ENCODE measurements around the gene GLYAT. TPM values are rescaled to one million over a fixed set of nuclear protein-coding genes. Genes with fewer than 3 reads are reported as not detected.

GLYAT gene
- total RNA-seq, 1 experiment from 2014 or later, result not detected

DNA sequence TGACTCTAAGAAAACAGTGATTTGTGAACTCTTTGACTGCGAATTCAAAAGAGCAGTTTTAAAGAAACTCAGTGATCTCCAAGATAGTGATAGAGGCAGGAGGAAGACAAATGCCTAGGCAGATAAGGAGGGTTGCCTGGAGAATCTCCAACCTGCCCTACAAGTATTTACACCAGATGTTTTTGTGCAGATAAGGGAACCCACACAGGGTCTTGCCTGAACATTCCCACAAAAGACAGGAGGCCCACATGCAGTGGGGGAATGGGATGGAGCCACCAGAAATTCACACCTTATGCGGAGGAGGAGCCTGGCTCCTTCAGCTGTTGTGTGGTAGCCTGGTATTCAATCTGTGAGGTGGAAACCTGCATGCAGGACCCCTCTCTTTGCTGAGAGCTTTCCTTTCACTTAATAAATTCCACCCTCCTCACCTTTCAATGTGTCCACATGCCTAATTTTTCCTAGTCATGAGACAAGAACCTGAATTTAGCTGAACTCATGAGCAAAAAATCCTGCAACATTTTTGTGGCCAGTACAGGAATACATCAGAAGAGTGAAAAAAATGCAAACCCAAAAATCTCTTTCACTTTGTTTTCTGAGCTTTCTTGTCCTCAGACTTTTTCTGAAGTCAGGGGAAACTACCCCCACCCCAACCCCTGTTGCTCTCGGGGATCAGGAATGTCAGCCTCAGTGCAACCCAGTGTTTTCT is 8.1 kb upstream of the GLYAT start:
- Histone ChIP-seq H3K4me1 (ENCODE audit: control insufficient read depth in 1 of 2, insufficient read depth in 2 of 2, low read length in 2 of 2) (no peaks in the 10 kb centered on the region), H4K20me1 (ENCODE audit: insufficient read depth) (no peaks in the 10 kb centered on the region), H3K4me2 (ENCODE audit: low read length) (no peak overlapping the region), H3K4me3 (replicated peaks in 1 of 2; ENCODE audit: low read depth in 1 of 2, low read length in 2 of 2) (no peak overlapping the region), H3K27ac (ENCODE audit: low read depth, low read length) (no peak overlapping the region), H3K79me2 (ENCODE audit: insufficient read depth, low read length) (no peaks in the 10 kb centered on the region), H3K9ac (ENCODE audit: low read length) (no peak overlapping the region), H3K9me3 (ENCODE audit: control insufficient read depth in 1 of 2, insufficient read depth in 1 of 2, low read depth in 1 of 2, low read length in 2 of 2) (peaks cover 0 to 3% of the 10 kb centered on the region in 2 experiments; a peak in 1 of 4 replicates), H3K27me3 (ENCODE audit: insufficient read depth, low read length) (no peaks in the 10 kb centered on the region), H3K9me2 (ENCODE audit: insufficient read depth) (no peaks in the 10 kb centered on the region), H2AFZ (ENCODE audit: low read depth, low read length, poor library complexity, severe bottlenecking) (no peak overlapping the region), H3K36me3 (ENCODE audit: control insufficient read depth in 1 of 2, insufficient read depth in 2 of 2, low read length in 2 of 2) (no peaks in the 10 kb centered on the region)
- no peak for DNase-seq (ENCODE audit: low read depth, low spot score)
- ChIA-PET CTCF (no interaction called here), POLR2A (no interaction called here), RAD21 (ENCODE audit: low non-redundant PET in 1 of 2, low total read pairs in 2 of 2, uncharacterized antibody in 2 of 2, unreplicated experiment in 2 of 2) (no interaction called here)
- no peak for ATAC-seq
- no peak for TF ChIP-seq RAD21 (IDR thresholded peaks at IDR 0.05; ENCODE audit: low read depth)
- TF ChIP-seq SIN3A (IDR thresholded peaks at IDR 0.05; ENCODE audit: low read depth), result no peak
- intact Hi-C loops (cut with micrococcal nuclease), result no loop called here
- no TSS peak for BruUV-seq (replicated peaks)

DNA sequence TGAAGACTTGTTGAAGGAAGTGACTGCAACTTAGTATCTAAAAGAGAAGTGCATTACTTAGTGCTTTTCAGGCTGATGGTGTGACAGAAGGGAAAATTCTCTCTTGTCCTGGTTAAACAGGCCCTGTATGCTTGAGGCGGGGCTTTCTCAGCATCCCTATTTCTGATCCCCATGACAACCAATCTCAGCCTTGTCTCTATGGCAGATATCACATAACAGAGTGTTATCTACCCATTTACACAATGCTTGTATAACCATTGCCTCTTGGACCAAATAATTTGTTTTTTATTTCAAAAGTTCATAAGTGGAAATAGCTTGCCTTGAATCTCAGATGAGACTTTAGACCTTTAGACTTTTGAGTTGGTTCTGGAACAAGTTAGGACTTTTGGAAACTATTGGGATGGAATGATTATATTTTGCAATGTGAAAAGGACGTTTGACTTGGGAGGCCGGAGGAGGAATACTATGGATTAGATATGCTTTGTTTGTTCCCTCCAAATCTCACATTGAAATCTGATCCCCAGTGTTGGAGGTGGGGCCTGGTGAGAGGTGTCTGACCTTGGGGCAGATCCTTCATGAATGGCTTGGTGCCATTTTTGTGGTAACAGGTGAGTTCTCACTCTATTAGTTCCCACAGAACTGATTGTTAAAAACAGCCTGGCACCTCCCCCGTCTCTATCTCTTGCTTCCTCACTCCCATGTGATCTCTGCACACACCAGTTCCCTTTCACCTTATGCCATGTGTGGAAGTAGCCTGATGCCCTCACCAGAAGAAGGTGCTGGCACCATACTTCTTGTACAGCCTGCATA is 3.1 kb upstream of the GLYAT start:
- TF ChIP-seq ZNF274 (IDR thresholded peaks at IDR 0.05; ENCODE audit: low read depth, low read length) (no peak), YY1 (IDR thresholded peaks at IDR 0.05; ENCODE audit: extremely low read depth, insufficient replicate concordance, low read depth, low read length) (no peak), EZH2 (IDR thresholded peaks at IDR 0.05) (no peak), FOSL1 (IDR thresholded peaks at IDR 0.05; ENCODE audit: low read depth) (no peak), POLR2A (IDR thresholded peaks at IDR 0.05; ENCODE audit: borderline replicate concordance, extremely low read depth, insufficient read depth, insufficient read length) (no peak), POLR2AphosphoS5 (IDR thresholded peaks at IDR 0.05; ENCODE audit: low read depth, low read length) (no peak), SIN3A (IDR thresholded peaks at IDR 0.05; ENCODE audit: low read depth) (no peak)
- TF ChIP-seq, protein P1, sequence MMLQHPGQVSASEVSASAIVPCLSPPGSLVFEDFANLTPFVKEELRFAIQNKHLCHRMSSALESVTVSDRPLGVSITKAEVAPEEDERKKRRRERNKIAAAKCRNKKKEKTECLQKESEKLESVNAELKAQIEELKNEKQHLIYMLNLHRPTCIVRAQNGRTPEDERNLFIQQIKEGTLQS (IDR thresholded peaks at IDR 0.05), result no peak
- CTCF ChIA-PET, result no interaction called here
- no TSS peak for BruUV-seq (replicated peaks)

More for the DNA sequence above, 3.1 kb upstream of the GLYAT start:
- Histone ChIP-seq H3K4me1 (ENCODE audit: control insufficient read depth in 1 of 2, insufficient read depth in 2 of 2, low read length in 2 of 2) (no peaks in the 10 kb centered on the region), H3K79me2 (ENCODE audit: insufficient read depth, low read length) (no peaks in the 10 kb centered on the region), H3K4me2 (ENCODE audit: low read length) (no peak overlapping the region), H3K9ac (ENCODE audit: low read length) (no peak overlapping the region), H3K27ac (ENCODE audit: low read depth, low read length) (no peak overlapping the region), H3K9me3 (ENCODE audit: control insufficient read depth in 1 of 2, insufficient read depth in 1 of 2, low read depth in 1 of 2, low read length in 2 of 2) (no peaks in the 10 kb centered on the region), H3K9me2 (ENCODE audit: insufficient read depth) (no peaks in the 10 kb centered on the region), H4K20me1 (ENCODE audit: insufficient read depth) (no peaks in the 10 kb centered on the region), H3K36me3 (ENCODE audit: control insufficient read depth in 1 of 2, insufficient read depth in 2 of 2, low read length in 2 of 2) (no peaks in the 10 kb centered on the region), H3K27me3 (ENCODE audit: insufficient read depth, low read length) (peaks cover 8% of the 10 kb centered on the region), H3K4me3 (replicated peaks in 1 of 2; ENCODE audit: low read depth in 1 of 2, low read length in 2 of 2) (no peak overlapping the region), H2AFZ (ENCODE audit: low read depth, low read length, poor library complexity, severe bottlenecking) (no peak overlapping the region)
- intact Hi-C loops (cut with micrococcal nuclease), result no loop called here
- RAD21 ChIA-PET (ENCODE audit: low non-redundant PET in 1 of 2, low total read pairs in 2 of 2, uncharacterized antibody in 2 of 2, unreplicated experiment in 2 of 2), result no interaction called here
- POLR2A ChIA-PET, result no interaction called here
- DNase-seq (ENCODE audit: low read depth, low spot score) (no peak), ATAC-seq (no peak)

All from HCT116 (cell line).